Smooth muscle cell (in vitro differentiated cells): ENCODE results near the gene ZNF45. TPM values are rescaled to one million over a fixed set of nuclear protein-coding genes. Genes with fewer than 3 reads are reported as not detected.

Experiments used
- polyA plus RNA-seq: library from polyadenylated mRNA; unstranded; fragments of >200 nt; fragmentation: Nextera tagmentation; extraction: Ambion mirVana; gene quantifications from 2 replicates; pipeline ENCODE4 v1.2.1, GENCODE V29; 2016
- small RNA-seq: library from RNA; depleted of rRNA; stranded (forward); fragments of <200 nt; gene quantifications from one replicate; pipeline ENCODE3, GENCODE V24; 2014
- total RNA-seq: library from RNA; depleted of rRNA; stranded (reverse); fragments of >200 nt; gene quantifications from 2 replicates; pipeline ENCODE4 v1.2.3, GENCODE V29; 2014

Gene ZNF45
- total and polyA plus RNA-seq, 2 experiments from 2014 or later: 6.1 to 6.7 TPM

Small RNA genes within 50 kb of the gene (small RNA-seq; reads per million reads assigned to genes)
- not detected for gene AC006213.5

Other genes starting within 250 kb of the ZNF45 start
- not detected in 2 replicates for gene IRGC, start 219.2 kb downstream of the ZNF45 start, total RNA-seq
- not detected in 2 replicates for gene IRGC, start 219.2 kb downstream of the ZNF45 start, polyA plus RNA-seq
- 12.8 and 13.2 TPM in 2 replicates for gene SMG9, start 180.3 kb downstream of the ZNF45 start, total RNA-seq
- 39.2 and 46.6 TPM in 2 replicates for gene SMG9, start 180.3 kb downstream of the ZNF45 start, polyA plus RNA-seq
- gene KCNN4, start 154.3 kb downstream of the ZNF45 start, total RNA-seq: 4.0 and 5.4 TPM in 2 replicates
- 1.7 and 14.9 TPM in 2 replicates for gene KCNN4, start 154.3 kb downstream of the ZNF45 start, polyA plus RNA-seq
- gene LYPD5, start 132.8 kb downstream of the ZNF45 start, total RNA-seq: 3.1 and 6.9 TPM in 2 replicates
- gene LYPD5, start 132.8 kb downstream of the ZNF45 start, polyA plus RNA-seq: 1.2 and 2.7 TPM in 2 replicates
- gene ZNF283, start 108.0 kb downstream of the ZNF45 start, total RNA-seq: 4.1 and 8.0 TPM in 2 replicates
- 1.5 and 2.4 TPM in 2 replicates for gene ZNF283, start 108.0 kb downstream of the ZNF45 start, polyA plus RNA-seq
- 11.3 and 12.5 TPM in 2 replicates for gene ZNF404, start 51.3 kb downstream of the ZNF45 start, total RNA-seq
- 8.6 and 10.2 TPM in 2 replicates for gene ZNF404, start 51.3 kb downstream of the ZNF45 start, polyA plus RNA-seq
- gene ZNF221, start 15.9 kb upstream of the ZNF45 start, total RNA-seq: 4.9 and 6.6 TPM in 2 replicates
- 1.3 and 1.9 TPM in 2 replicates for gene ZNF221, start 15.9 kb upstream of the ZNF45 start, polyA plus RNA-seq
- 4.1 and 11.9 TPM in 2 replicates for gene ZNF155, start 48.9 kb upstream of the ZNF45 start, total RNA-seq
- 1.2 and 5.5 TPM in 2 replicates for gene ZNF155, start 48.9 kb upstream of the ZNF45 start, polyA plus RNA-seq
- gene ZNF230, start 67.7 kb upstream of the ZNF45 start, total RNA-seq: 10.0 and 17.3 TPM in 2 replicates
- gene ZNF230, start 67.7 kb upstream of the ZNF45 start, polyA plus RNA-seq: 1.2 and 4.4 TPM in 2 replicates
- gene ZNF222, start 90.1 kb upstream of the ZNF45 start, total RNA-seq: 5.3 and 13.5 TPM in 2 replicates
- 5.2 and 5.9 TPM in 2 replicates for gene ZNF222, start 90.1 kb upstream of the ZNF45 start, polyA plus RNA-seq
- gene ZNF223, start 116.8 kb upstream of the ZNF45 start, total RNA-seq: 5.5 and 10.2 TPM in 2 replicates
- 5.1 and 6.6 TPM in 2 replicates for gene ZNF223, start 116.8 kb upstream of the ZNF45 start, polyA plus RNA-seq
- 2.4 and 3.2 TPM in 2 replicates for gene ZNF284, start 136.9 kb upstream of the ZNF45 start, total RNA-seq
- 0.91 and 1.3 TPM in 2 replicates for gene ZNF284, start 136.9 kb upstream of the ZNF45 start, polyA plus RNA-seq
- 22.4 and 27.1 TPM in 2 replicates for gene ZNF224, start 159.1 kb upstream of the ZNF45 start, total RNA-seq
- gene ZNF224, start 159.1 kb upstream of the ZNF45 start, polyA plus RNA-seq: 7.3 and 19.1 TPM in 2 replicates
- 3.3 and 6.8 TPM in 2 replicates for gene ZNF225, start 178.1 kb upstream of the ZNF45 start, total RNA-seq
- gene ZNF225, start 178.1 kb upstream of the ZNF45 start, polyA plus RNA-seq: 2.5 and 3.1 TPM in 2 replicates
- 4.6 and 4.8 TPM in 2 replicates for gene ZNF234, start 206.3 kb upstream of the ZNF45 start, total RNA-seq
- 3.2 and 3.8 TPM in 2 replicates for gene ZNF234, start 206.3 kb upstream of the ZNF45 start, polyA plus RNA-seq
- 38.2 and 42.3 TPM in 2 replicates for gene ZNF226, start 229.8 kb upstream of the ZNF45 start, total RNA-seq
- gene ZNF226, start 229.8 kb upstream of the ZNF45 start, polyA plus RNA-seq: 36.0 and 39.4 TPM in 2 replicates